WI38 (cell line): ENCODE data around the gene OPALIN.

ENCODE experiments used
- H3K4me3 ChIP-seq: 2 replicates; pipeline ENCODE4 v1.5.1; 2011; ENCODE audit warnings: low read depth, mild to moderate bottlenecking, control low read depth, low read length
- CTCF ChIP-seq: IDR thresholded peaks from 2 replicates; pipeline ENCODE4 v1.5.1; 2012; ENCODE audit warnings: low read depth, mild to moderate bottlenecking, control low read depth, low read length

The OPALIN gene

GRCh38 chr10:96325719-96326373, 33.0 kb downstream of the OPALIN start:
- no peak overlapping the region for H3K4me3 ChIP-seq
- TF ChIP-seq CTCF: no peak

- TF ChIP-seq CTCF: no peak
- H3K4me3 ChIP-seq: no peak overlapping the region
Observed at GRCh38 chr10:96324447-96324846, 34.4 kb downstream of the OPALIN start.

- TF ChIP-seq CTCF: no peak
- no peak overlapping the region for H3K4me3 ChIP-seq
Observed at GRCh38 chr10:96322275-96322674, 36.5 kb downstream of the OPALIN start.

- no peak overlapping the region for H3K4me3 ChIP-seq
Observed at GRCh38 chr10:96321822-96322221, 37.0 kb downstream of the OPALIN start.

GRCh38 chr10:96319754-96320474, 38.9 kb downstream of the OPALIN start:
- H3K4me3 ChIP-seq: no peak overlapping the region
- no peak for TF ChIP-seq CTCF

More at GRCh38 chr10:96321822-96322221, 37.0 kb downstream of the OPALIN start:
- no peak for TF ChIP-seq CTCF

GRCh38 chr10:96317067-96317833, 41.6 kb downstream of the OPALIN start:
- H3K4me3 ChIP-seq: no peak overlapping the region
- no peak for TF ChIP-seq CTCF

GRCh38 chr10:96313344-96313743, 45.5 kb downstream of the OPALIN start:
- no peak for TF ChIP-seq CTCF
- no peak overlapping the region for H3K4me3 ChIP-seq
